ENCODE results near the gene BPI.
"Not testable (repeated sequence)": the region's sequence is repeated elsewhere in the genome, so short reads cannot be mapped to it uniquely, and the experiment has no call there.

BPI gene

GRCh38 chr20:38278131-38278530, 25.8 kb upstream of the BPI start:
- no peak for DNase-seq (ENCODE audit: low read depth)

GRCh38 chr20:38278763-38279162, 25.2 kb upstream of the BPI start:
- no peak for DNase-seq (ENCODE audit: low read depth)

GRCh38 chr20:38281176-38281915, 22.6 kb upstream of the BPI start:
- not testable (repeated sequence) for DNase-seq (ENCODE audit: low read depth)

- DNase-seq (ENCODE audit: low read depth), result no peak
Measured at GRCh38 chr20:38283236-38283635, 20.7 kb upstream of the BPI start.

- DNase-seq (ENCODE audit: low read depth), result not testable (repeated sequence)
Measured at GRCh38 chr20:38284066-38284650, 19.8 kb upstream of the BPI start.

- no peak for DNase-seq (ENCODE audit: low read depth)
Measured at GRCh38 chr20:38284893-38285444, 19.0 kb upstream of the BPI start.

- DNase-seq (ENCODE audit: low read depth), result no peak
Measured at GRCh38 chr20:38286586-38287531, 17.1 kb upstream of the BPI start.

- DNase-seq (ENCODE audit: low read depth), result no peak
Measured at GRCh38 chr20:38290829-38291814, 12.8 kb upstream of the BPI start.

GRCh38 chr20:38291966-38292365, 12.0 kb upstream of the BPI start:
- no peak for DNase-seq (ENCODE audit: low read depth)

- no peak for DNase-seq (ENCODE audit: low read depth)
Measured at GRCh38 chr20:38293491-38294065, 10.4 kb upstream of the BPI start.

- DNase-seq (ENCODE audit: low read depth), result no peak
Measured at GRCh38 chr20:38294076-38294591, 9.8 kb upstream of the BPI start.

GRCh38 chr20:38295811-38296210, 8.1 kb upstream of the BPI start:
- DNase-seq (ENCODE audit: low read depth), result no peak

GRCh38 chr20:38296433-38296832, 7.5 kb upstream of the BPI start:
- DNase-seq (ENCODE audit: low read depth), result no peak

GRCh38 chr20:38297916-38298674, 5.9 kb upstream of the BPI start:
- no peak for DNase-seq (ENCODE audit: low read depth)

- DNase-seq (ENCODE audit: low read depth), result no peak
Measured at GRCh38 chr20:38298768-38299288, 5.1 kb upstream of the BPI start.

GRCh38 chr20:38299963-38300362, 4.0 kb upstream of the BPI start:
- DNase-seq (ENCODE audit: low read depth), result no peak

- DNase-seq (ENCODE audit: low read depth), result no peak
Measured at GRCh38 chr20:38300438-38300837, 3.5 kb upstream of the BPI start.

- no peak for DNase-seq (ENCODE audit: low read depth)
Measured at GRCh38 chr20:38301309-38301708, 2.6 kb upstream of the BPI start.

GRCh38 chr20:38302786-38303185, 1.2 kb upstream of the BPI start:
- DNase-seq (ENCODE audit: low read depth), result no peak
